Measurements from ENCODE around the gene ARL5C.

The ARL5C gene, protein sequence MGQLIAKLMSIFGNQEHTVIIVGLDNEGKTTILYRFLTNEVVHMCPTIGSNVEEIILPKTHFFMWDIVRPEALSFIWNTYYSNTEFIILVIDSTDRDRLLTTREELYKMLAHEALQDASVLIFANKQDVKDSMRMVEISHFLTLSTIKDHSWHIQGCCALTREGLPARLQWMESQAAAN

DNA sequence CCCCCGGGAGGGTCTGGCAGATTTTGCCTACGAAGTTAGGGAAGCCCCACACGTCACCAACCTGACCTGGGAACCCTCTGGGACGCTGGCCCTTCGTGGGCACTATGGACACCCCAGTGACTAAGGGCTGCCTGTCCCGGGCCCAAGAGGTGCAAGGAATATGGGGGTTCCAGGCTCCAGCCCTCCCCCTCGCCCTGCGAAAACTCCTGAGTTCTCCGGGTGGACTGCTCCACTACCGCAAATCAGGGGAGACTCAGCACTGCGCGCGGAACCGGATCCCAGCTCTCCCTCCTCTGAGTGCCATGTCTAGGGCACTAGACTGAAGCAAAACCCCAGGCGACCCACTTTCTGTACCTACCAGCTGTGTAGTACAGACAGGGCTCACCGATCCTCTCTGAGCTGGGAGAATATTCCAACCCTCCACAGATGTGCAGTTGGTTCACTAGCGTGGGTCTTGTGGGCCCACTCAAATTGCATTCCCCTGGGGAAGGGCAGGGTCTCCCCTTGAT lies at the start of gene ARL5C:
TSS of gene ARL5C (minus strand) at position 321 of the 509 bp plus-strand sequence. CDS start 401 bp downstream, outside the sequence.
- no peak within 1 kb of the TSS for H3K4me2 ChIP-seq (ENCODE audit: low read length)
- H3K4me3 ChIP-seq (ENCODE audit: low read length), result no peak within 1 kb of the TSS
- TF ChIP-seq CTCF (IDR thresholded peaks at IDR 0.05; ENCODE audit: low read depth, low read length) (no peak), EZH2phosphoT487 (IDR thresholded peaks at IDR 0.05; ENCODE audit: low read depth) (no peak)
- H3K9me3 ChIP-seq (ENCODE audit: insufficient read depth, low read length), result no peaks in the 10 kb centered on the region
- no peaks in the 10 kb centered on the region for H4K20me1 ChIP-seq (ENCODE audit: insufficient read depth, low read length)
- no peaks in the 10 kb centered on the region for H3K36me3 ChIP-seq (replicated peaks; ENCODE audit: low read depth, low read length)
- H3K9ac ChIP-seq (ENCODE audit: low read length), result no peak within 1 kb of the TSS
- H3K79me2 ChIP-seq (ENCODE audit: low read length), result no peaks in the 10 kb centered on the region
- H3K27ac ChIP-seq (ENCODE audit: low read length), result no peak within 1 kb of the TSS
- H3K27me3 ChIP-seq (ENCODE audit: low read depth, low read length), result peaks cover 4% of the 10 kb centered on the region
- H3K4me1 ChIP-seq (ENCODE audit: low read length), result no peaks in the 10 kb centered on the region
- no peak within 1 kb of the TSS for H2AFZ ChIP-seq (ENCODE audit: low read depth, low read length)

DNA sequence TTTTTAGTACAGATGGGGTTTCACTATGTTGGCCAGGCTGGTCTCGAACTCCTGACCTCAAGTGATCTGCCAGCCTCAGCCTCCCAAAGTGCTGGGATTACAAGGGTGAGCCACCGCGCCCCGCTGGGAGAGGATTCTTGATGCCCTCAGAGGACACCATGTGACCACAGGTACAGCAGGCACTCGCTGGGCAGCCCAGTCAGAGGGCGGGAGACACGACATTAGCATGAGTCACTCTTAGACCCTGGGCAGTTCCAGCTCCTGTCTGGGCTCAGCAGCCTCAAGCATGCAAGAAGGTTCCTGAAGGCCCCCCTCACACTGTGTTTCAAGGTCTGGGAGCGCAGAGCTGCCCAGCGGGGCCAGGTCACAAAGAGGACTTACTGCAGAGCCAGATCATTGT lies 47.9 kb upstream of the ARL5C start:
- no peak overlapping the region for H3K4me3 ChIP-seq (ENCODE audit: low read length)
- no peaks in the 10 kb centered on the region for H3K9me3 ChIP-seq (ENCODE audit: insufficient read depth, low read length)
- no peak overlapping the region for H3K27ac ChIP-seq (ENCODE audit: low read length)
- H3K4me2 ChIP-seq (ENCODE audit: low read length), result no peak overlapping the region
- no peak for TF ChIP-seq CTCF (IDR thresholded peaks at IDR 0.05; ENCODE audit: low read depth, low read length)
- no peak for TF ChIP-seq EZH2phosphoT487 (IDR thresholded peaks at IDR 0.05; ENCODE audit: low read depth)
- H3K36me3 ChIP-seq (replicated peaks; ENCODE audit: low read depth, low read length), result no peaks in the 10 kb centered on the region
- H4K20me1 ChIP-seq (ENCODE audit: insufficient read depth, low read length), result no peaks in the 10 kb centered on the region
- H2AFZ ChIP-seq (ENCODE audit: low read depth, low read length), result no peak overlapping the region
- peaks cover 12% of the 10 kb centered on the region for H3K4me1 ChIP-seq (ENCODE audit: low read length)
- H3K9ac ChIP-seq (ENCODE audit: low read length), result no peak overlapping the region
- peaks cover 24% of the 10 kb centered on the region for H3K27me3 ChIP-seq (ENCODE audit: low read depth, low read length)
- H3K79me2 ChIP-seq (ENCODE audit: low read length), result no peaks in the 10 kb centered on the region

DNA sequence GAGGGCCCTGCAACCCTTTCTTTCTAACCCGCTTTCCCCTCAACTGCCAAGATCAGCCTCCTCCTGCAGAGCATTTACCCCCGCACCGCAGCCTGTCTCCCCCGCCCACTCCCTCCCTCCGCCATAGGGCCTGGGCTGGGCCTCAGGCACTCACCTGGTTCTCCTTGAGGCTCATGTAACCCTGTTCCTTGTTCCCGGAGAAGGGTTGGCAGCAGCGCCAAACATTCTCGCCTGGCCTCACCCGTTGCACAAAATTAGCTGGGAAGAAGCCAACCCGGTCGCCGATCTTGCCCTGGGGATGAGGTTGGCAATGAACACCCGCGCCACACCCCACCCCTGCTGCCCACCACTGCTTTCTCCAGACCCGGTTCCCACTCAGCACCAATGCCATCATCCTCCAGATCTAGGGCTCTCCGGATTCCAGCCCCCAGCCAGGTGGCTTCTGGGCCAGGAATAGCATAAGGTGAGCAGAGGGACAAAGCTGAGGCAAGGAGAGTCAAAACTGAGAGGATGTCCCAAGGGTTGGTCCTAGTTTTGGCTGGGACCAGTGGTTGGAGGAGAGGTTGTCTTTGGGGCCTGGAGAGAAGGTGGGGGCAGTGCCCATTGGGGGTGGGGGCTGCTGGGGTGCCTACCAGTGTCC lies 47.0 kb upstream of the ARL5C start:
- no peaks in the 10 kb centered on the region for H3K9me3 ChIP-seq (ENCODE audit: insufficient read depth, low read length)
- H3K79me2 ChIP-seq (ENCODE audit: low read length), result no peaks in the 10 kb centered on the region
- no peak overlapping the region for H3K4me2 ChIP-seq (ENCODE audit: low read length)
- no peak overlapping the region for H3K4me3 ChIP-seq (ENCODE audit: low read length)
- no peaks in the 10 kb centered on the region for H3K36me3 ChIP-seq (replicated peaks; ENCODE audit: low read depth, low read length)
- peaks cover 22% of the 10 kb centered on the region for H3K27me3 ChIP-seq (ENCODE audit: low read depth, low read length)
- no peak overlapping the region for H2AFZ ChIP-seq (ENCODE audit: low read depth, low read length)
- peaks cover 21% of the 10 kb centered on the region for H3K4me1 ChIP-seq (ENCODE audit: low read length)
- no peaks in the 10 kb centered on the region for H4K20me1 ChIP-seq (ENCODE audit: insufficient read depth, low read length)
- TF ChIP-seq CTCF (IDR thresholded peaks at IDR 0.05; ENCODE audit: low read depth, low read length) (no peak), EZH2phosphoT487 (IDR thresholded peaks at IDR 0.05; ENCODE audit: low read depth) (no peak)
- H3K9ac ChIP-seq (ENCODE audit: low read length), result no peak overlapping the region
- no peak overlapping the region for H3K27ac ChIP-seq (ENCODE audit: low read length)

DNA sequence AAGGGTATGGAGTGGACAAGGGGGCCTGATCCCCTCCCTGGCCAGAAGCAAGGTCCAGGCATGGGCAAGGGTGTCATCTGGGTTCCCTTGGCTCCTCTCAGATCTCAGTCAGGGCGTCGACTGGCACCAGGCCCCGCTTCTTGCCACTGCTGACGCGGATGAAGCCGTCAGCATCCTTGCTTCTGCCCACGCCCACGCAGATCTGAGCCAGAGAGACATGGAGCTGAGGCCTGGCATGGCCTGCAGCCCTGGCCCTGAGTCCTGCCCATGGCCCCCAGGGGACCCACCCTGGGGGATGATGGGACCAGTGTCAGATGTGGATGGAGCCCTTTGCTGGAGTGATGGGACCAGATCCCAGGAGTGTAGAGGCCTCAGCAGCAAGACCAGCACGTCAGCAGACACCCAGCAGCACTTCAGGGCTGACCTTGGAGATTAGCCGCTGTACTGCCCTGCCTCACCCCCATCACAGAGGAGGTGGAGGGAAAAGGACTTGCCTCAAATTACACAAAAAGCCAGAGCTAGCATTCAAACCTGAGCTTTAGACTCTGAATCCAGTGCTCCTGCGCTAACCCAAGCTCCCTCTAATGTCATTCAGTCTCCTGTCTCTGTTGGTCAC lies 46.3 kb upstream of the ARL5C start:
- Histone ChIP-seq H3K4me1 (ENCODE audit: low read length) (peaks cover 21% of the 10 kb centered on the region), H3K4me3 (ENCODE audit: low read length) (no peak overlapping the region), H2AFZ (ENCODE audit: low read depth, low read length) (no peak overlapping the region), H3K27ac (ENCODE audit: low read length) (no peak overlapping the region), H3K4me2 (ENCODE audit: low read length) (no peak overlapping the region), H3K27me3 (ENCODE audit: low read depth, low read length) (peaks cover 22% of the 10 kb centered on the region), H3K9ac (ENCODE audit: low read length) (no peak overlapping the region), H3K79me2 (ENCODE audit: low read length) (no peaks in the 10 kb centered on the region), H4K20me1 (ENCODE audit: insufficient read depth, low read length) (no peaks in the 10 kb centered on the region), H3K36me3 (replicated peaks; ENCODE audit: low read depth, low read length) (no peaks in the 10 kb centered on the region), H3K9me3 (ENCODE audit: insufficient read depth, low read length) (no peaks in the 10 kb centered on the region)
- no peak for TF ChIP-seq EZH2phosphoT487 (IDR thresholded peaks at IDR 0.05; ENCODE audit: low read depth)
- no peak for TF ChIP-seq CTCF (IDR thresholded peaks at IDR 0.05; ENCODE audit: low read depth, low read length)

Measured in OCI-LY3 (cell line).